ENCODE data around the gene MGAT5B.
"Not testable (repeated sequence)": the region's sequence is repeated elsewhere in the genome, so short reads cannot be mapped to it uniquely, and the experiment has no call there.

The MGAT5B gene, protein sequence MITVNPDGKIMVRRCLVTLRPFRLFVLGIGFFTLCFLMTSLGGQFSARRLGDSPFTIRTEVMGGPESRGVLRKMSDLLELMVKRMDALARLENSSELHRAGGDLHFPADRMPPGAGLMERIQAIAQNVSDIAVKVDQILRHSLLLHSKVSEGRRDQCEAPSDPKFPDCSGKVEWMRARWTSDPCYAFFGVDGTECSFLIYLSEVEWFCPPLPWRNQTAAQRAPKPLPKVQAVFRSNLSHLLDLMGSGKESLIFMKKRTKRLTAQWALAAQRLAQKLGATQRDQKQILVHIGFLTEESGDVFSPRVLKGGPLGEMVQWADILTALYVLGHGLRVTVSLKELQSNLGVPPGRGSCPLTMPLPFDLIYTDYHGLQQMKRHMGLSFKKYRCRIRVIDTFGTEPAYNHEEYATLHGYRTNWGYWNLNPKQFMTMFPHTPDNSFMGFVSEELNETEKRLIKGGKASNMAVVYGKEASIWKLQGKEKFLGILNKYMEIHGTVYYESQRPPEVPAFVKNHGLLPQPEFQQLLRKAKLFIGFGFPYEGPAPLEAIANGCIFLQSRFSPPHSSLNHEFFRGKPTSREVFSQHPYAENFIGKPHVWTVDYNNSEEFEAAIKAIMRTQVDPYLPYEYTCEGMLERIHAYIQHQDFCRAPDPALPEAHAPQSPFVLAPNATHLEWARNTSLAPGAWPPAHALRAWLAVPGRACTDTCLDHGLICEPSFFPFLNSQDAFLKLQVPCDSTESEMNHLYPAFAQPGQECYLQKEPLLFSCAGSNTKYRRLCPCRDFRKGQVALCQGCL

DNA sequence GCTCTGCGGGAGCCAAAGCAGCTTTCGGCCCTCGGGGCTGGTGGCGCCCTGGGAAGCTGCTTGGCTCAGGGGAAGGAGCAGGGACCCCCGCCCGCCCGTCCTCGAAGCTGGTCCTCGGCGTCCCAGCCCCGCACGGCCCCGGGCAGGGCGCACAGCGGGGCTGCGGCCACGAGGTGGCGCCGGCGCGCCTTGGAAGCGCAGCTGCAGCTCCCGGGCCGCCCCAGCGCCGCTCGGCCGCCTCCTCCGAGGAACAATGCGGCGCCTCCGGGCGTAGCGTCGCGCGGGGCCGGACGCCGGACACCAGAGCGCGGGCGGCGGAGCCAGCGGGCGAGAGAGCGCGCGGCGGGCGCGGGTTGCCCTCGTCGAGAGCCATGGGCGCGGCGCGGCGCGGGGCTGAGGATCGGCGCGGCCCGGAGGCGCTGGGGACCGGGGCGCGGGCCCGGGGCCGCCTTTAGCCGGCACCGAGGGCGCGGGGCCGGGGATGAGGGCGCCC is at the start of gene MGAT5B:
MGAT5B (plus strand) TSS at position 229 of the 493 bp plus-strand sequence. CDS start 626 bp downstream, outside the sequence.
- DNase-seq = peak; percentile 85

DNA sequence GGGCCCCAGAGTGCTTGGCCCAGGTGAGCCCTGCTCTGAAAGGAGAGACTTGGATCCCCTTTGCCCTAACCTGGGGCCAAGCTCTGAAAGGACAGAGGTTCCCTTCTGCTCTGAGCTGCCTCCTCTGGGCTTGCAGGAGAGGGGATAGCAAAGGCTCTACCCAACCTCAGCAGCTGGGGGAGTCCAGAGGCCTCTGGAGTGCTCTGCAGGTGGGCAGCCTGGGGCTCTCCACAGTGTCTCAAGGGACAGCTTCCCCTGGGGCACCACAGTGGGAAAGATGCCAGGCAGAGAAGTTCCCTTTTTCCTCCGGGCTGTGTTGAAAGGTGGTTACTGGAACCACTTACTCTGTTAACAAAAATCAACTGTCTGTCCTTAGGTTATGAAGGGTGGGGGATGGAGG is 48.2 kb upstream of the MGAT5B start:
- no peak for DNase-seq

DNA sequence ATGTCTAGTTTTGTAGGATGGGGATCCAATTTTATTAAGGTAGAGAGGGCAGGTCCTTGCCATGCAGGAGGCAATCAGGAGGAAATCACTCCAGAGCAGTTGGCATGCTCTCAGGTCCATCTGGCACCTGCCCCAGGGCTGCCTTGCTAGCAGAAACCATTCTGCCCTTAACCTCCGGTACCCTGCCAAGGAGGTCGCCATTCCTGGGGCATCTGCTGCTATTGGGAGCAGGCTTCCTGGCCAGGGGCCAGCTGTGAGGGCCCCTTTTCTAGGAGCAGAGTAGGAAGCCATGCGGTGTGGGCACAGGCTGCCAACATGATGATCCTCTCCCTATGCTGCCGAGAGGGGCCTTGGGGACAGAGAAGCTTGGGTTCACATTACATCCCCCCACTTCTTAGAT is 47.6 kb upstream of the MGAT5B start:
- DNase-seq = no peak

DNA sequence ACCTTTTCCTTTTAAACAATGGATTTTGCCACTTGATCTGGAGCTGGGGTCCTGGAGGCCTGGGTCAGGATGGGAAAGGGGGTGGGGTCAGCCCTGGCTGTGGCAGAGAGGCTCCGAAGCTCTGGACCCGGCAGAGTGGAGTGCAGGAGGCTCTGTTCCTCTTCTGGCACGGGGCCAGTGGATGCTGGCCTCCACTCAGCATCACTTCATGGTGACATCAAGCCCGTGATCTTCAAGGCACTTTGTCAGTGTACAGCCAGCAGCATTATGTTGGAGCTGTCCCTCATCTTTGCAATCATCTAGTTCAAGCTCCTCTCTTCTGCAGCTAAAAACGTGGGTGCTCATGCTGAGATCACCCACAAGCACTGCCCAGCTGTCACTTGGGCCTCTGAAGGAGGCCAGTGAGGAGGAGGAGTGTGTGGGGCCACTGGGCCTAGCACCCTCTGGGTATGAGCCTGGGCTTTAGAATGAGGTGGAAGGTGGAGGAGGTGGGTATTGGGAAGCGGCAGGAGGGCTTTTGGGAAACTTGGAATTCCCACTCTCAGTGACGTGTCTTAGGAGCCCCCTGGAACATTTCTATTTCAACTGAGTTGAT is 45.9 kb upstream of the MGAT5B start:
- no peak for DNase-seq

DNA sequence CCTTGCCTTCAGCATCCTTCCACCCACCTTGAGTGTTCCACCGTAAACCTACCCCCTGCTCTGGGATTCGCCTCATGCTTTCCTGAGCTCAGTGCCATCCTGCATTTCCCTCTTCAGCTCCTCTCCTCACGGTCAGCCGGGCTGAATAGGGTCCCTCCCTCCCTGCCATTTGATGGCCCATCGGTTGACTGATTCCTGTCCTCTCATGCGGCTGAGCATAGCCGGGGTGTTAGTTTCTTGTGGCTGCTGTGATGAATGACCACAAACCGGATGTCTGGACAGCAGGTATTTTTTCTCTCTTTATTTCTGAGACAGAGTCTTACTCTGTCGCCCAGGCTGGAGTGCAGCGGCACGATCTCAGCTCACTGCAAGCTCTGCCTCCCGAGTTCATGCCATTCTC is 44.1 kb upstream of the MGAT5B start:
- DNase-seq = no peak

DNA sequence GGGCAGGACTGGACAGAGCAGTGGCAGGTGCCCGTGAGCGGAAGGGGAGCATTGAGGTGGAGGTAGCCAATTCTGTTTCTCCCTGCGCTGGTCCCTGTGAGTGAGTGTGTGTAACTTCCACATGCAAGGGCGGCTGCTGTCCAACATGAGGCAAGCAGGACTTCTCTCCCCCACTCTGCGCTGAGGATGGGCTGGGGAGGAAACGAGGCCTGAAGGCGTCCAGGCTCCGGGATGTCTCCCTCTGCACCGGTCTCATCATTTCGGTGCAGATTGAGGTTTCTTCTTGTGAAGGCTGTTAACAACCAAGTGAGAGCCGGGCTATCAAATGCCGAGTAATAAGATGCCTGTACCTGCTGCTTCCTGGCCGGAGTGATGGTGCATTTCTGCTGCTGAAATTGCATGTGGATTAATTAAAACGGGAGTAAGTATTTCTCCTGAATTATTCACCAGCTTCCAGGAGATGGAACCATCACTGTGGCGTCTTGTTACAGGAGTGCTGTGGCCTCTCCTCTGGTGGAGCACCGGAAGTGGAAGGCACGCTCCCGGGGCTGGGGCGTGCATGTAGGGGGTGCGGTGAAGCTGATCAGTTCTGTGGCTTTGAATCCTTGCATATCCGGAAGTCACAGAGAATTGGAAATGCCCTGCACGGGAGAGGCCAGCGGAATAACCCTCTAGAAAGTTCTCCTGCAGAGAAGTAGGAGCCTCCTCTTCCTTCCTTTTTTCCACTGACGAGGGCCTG is 41.7 kb upstream of the MGAT5B start:
- DNase-seq = no peak

DNA sequence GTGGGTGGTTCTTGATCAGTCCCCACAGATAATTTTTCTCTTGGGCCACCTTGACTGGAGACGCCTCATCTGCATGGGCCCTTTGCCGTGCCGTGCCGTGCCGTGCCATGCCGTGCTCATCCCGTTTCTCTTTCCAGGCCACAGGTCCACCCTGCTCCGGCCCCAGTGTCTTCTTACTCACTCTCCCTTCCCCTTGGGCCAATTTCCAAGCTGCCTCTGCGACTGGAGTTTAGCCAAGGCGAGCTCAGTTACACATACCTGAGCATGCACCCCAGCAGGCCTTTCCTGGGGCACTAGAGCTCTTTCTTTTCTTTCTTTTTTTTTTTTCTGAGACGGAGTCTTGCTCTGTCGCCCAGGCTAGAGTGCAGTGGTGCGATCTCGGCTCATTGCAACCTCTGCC is 40.5 kb upstream of the MGAT5B start:
- DNase-seq = no peak

DNA sequence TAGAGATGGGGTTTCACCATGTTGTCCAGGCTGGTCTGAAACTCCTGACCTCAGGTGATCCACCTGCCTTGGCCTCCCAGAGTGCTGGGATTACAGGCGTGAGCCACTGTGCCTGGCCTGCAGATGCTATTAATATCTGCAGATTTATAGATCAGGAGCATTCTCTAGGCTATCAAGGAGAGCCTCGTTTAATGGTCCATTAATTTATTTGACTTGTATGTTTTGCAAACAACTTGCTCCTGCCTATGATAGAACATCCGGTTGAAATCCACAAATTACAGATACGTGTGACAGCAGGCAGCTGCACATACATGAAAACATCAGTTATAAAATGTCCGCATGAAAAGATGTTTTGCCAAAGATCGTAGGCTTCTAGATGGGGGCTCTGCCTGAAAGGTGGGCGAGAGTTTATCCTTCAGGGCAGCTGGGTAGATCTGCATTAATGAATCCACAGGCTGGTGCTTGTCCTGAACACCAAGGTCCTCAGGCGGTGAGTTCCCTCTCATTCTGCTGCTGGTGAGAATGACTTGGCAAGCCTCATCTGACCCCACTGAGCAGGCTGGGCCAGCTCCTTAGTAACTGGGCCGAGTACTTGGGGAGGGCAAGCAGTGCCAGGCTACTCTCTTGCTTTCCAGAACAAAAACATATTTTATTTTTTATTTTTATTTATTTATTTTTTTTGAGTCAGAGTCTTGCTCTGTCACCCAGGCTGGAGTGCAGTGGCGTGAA is 37.1 kb upstream of the MGAT5B start:
- DNase-seq = no peak

DNA sequence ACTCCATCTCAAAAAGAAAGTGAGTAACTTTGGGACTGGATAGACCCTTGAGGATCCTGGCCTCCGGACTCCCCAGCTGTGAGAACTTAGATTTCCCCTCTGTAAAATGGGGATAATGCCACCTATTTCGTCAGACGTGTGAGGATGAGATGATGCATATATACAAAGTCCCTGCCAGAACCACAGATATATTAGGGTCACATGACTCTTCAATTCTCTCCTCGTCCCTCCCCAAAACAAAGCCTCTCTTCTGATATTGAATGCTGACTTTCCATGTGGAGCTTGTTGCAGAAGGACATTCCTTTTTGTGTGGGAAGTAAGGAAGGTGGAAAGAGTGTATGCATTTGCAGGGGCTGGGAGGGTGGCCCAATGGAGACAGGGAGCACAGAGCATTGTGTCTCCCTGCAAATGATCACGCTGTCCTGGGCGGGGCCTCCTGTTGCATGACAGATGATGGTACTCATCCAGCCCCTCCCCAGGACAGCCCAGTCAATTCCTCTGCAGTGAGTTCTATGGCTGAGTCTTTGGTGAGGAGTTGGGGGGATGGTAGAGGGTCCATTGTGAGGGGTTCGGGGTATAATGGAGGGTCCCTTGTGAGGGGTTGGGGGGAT is 35.1 kb upstream of the MGAT5B start:
- no peak for DNase-seq

DNA sequence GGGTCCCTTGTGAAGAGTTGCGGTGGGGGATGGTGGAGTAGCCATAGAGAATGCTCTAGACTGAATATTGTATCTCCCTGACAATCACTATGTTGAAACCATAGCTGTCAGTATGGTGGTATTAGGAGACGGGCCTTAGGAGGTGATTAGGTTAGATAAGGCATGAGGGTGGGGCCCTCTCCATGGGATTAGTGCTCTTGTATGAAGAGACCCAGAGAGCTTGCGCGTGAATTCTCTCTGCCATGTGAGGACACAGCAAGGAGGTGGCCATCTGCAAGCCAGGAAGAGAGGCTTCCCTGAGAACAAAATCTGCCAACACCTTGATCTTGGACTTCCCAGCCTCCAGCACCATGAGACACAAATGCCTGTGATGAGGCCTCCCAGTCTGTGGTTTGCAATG is 34.5 kb upstream of the MGAT5B start:
- DNase-seq = no peak

DNA sequence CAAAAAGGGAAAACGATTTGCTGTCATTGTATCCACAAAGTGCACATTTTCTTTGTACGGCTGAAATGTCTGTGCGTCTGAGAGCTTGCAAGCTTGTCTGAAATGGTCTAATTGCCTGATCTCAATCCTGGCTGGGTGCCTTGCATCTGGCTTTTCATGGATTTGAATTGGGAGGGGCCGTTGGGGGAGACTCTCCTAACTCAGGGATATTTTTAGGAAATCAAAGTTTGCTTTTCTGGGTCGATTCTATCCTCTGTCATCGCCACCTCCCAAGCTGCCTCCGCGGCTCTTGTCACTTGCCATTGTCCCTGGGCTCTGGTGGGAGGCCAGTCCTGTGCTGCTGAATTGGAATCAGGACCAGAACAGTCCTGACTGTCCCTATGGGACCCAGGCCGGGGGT is 33.3 kb upstream of the MGAT5B start:
- DNase-seq = no peak

DNA sequence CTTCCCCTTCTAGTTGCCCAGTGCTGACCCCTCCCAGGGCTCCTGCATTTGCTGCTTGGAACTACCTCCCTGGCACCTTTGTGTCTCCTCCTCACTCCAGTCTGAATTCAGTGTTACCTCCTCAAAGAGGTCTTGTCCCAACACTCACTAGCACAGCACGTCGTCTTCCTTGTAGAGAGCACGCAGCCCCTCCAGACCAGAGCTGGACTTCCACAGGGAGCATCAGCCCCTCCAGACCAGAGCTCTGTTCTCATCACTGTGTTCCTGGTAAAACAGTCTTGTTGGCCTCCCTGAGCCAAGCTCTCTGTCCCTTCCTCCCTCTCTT is 27.8 kb upstream of the MGAT5B start:
- no peak for DNase-seq

DNA sequence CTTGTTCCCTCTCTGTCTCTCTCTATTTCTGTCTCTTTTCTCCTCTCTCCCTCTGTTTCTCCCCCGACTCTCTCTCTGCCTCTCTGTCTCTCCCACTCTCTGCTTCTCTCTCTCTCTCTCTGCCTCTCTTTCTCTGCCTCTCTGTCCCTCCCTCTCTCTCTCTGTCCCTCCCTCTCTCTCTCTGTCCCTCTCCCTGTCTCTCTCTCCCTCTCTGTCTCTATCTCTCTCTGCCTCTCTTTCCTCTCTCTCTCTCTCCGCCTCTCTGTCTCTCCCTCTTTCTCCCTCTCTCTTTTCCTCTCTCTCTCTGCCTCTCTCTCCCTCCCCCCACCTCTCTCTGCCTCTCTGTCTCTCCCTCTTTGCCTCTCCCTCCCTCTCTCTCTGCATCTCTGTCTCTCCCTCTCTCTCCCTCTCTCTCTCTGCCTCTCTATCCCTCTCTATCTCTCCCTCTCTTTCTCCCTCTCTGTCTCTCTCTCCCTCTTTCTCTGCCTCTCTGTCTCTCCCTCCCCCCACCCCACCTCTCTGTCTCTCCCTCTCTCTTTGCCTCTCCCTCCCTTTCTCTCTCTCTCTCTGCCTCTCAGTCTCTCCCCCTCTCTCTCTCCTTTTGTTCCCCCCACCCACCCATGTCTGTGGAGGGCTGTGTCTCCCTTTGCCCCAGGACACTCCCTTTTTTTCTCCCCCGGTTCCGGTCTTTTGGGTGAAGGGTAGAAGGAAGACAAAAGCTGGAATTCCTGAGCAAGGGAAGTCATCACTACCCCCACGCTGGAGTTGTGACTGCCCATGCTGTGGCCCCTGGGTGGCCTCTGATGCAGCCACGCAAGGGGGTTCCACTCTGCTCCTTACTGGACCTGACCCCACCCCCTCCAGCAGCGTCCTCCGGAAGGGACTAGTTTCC is 27.1 kb upstream of the MGAT5B start:
- DNase-seq = no peak

DNA sequence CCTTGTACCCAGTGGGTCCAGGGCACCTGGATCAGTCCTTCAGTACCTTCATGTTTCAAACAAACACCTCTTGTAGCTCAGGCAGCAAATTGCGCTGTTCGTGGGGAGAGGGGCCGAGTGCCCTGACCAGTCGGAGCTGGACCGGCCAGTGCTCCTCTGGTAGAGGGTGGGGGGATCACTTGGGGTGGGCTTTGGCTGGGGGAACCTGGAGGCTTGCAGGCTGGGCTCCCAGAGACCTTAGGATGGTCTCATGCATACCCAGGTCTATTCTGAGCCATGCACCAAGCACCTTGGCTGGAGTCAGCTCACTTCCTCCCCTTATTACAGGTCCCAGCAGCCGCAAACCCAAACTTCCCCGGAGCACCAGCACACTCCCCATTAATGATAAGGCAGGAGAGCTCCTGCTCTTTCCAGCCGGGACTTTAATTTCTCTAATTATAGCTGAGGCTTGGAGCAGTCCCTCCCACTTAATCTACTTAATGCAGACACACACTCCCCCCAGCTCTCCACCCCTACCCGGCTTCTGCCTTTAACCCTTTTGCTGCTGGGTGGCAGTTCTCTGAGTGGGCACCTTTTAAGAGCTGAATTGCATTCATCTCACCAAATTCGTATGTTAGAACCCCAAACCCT is 26.3 kb upstream of the MGAT5B start:
- DNase-seq = no peak

DNA sequence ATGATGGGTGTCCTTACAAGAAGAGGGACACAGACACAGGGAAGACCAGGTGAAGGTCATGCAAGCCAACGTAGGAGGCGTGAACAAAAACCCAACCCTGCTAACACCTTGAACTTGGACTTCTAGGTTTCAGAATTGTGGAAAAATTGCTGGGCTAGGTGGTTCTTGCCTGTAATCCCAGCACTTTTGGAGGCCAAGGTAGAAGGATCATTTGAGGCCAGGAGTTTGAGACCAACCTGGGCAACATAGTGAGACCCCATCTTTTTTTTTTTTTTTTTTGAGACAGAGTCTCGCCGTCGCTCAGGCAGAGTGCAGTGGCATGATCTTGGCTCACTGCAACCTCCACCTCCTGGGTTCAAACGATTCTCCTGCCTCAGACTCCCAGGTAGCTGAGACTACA is 25.1 kb upstream of the MGAT5B start:
- DNase-seq = not testable (repeated sequence)

DNA sequence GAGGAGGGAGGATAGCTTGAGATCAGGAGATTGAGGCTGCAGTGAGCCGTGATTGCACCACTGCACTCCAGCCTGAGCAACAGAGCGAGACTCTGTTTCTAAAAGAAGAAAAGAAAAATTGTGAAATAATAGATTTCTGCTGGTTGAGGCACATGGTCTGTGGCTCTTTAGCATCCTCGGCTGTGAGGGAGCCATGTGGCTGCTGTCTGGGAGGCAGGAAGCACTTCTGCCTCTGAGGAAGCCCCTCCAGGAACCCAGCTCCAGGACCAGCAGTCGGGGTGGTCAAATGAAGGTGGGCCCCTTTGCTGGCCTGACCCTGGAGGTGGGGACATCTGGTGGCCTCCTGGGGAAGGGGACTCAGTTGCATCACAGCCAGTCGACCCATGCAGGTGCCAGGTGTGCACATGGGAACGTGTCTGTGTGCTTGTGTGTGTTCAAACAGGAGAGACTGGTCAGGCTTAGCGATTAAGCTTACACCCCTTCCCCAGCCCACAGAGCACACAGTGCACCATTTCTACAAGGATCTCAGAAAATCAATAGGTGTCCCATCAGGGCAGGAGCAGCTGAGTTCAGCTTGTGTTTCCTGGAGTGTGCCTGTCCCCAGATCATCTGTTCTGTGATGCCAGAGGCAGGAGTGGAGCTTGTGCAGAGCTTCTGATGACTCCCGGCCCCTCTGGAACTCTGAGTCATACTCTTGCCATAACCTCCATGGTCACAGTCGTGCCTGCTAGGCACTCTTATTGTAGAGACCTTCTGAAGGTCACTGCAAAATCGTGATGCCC is 24.3 kb upstream of the MGAT5B start:
- no peak for DNase-seq

DNA sequence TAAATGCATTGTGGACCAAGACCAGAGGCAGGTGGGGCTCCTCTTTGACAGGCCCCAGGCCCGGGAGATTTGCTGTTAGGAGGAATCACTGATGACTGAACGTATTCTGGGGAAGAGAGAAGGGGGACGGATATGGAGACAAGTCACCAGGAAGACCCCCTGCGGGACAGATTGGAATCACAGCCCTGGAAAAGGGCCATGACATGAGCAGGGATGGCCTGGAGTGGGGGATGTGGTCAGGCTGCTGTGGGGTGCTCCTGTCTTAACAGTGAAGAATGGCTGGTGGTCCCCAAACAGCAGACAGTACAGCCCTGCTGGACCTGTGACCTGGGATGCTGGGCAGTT is 23.7 kb upstream of the MGAT5B start:
- DNase-seq = no peak

DNA sequence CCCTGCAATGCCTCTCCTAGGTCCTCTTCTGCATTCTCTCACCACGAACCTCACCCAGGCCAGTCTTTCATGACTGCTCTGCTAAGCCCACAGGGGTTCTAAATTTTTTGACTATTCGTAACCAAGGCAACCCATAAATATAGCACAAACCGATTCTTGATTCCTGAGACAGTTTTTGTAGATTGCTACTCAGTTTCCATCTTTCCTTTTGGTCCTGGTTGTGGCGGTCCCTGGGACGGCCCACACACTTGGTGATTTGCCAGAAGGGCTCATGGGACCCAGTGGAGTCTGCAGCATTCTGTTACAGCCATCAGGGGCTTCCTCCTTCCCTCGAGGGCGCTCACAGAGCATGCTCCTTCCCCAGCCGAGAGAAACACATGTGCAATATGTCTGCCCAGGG is 23.4 kb upstream of the MGAT5B start:
- no peak for DNase-seq

DNA sequence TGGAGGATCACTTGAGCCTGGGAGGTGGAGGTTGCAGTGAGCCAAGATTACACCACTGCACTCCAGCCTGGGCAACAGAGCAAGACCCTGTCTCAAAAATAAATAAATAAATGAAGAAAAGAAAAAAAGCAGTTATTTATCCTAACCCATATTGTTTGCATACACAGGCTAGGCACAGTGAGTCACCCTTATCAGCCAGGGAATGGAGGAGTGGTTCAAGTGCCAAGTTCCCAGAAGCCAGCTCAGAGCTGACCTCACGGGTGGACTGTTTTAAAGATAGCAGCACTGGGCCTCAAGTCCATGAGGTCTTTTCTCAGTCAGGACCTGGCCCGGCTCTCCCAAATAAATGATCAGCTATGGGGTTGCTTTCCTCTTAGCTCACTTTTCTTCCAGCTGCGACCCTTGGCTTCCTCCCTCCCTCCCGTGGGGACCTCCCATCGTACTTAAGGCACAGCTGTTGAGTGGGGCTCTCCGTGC is 22.6 kb upstream of the MGAT5B start:
- DNase-seq = no peak

DNA sequence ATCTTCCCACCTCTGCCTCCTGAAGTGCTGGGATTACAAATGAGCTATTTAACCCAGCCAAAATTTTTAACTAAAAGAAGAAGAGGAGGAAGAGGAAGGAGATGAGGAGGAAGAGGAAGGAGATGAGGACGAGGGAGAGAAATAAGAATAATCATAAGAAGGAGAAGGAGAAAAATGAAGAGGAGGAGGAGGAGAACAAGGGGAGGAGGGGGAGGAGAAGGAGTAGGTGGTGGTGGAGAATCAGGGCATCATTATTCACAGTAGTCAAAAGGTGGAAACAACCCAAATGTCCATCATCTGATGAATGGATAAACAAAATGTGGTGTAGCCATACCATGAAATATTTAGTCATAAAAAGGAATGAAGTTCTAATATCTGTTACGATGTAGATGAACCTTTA is 21.2 kb upstream of the MGAT5B start:
- DNase-seq = no peak

Measured in stimulated activated CD8-positive, alpha-beta memory T cell treated with anti-CD3 and anti-CD28 coated beads, Interleukin-4, amount 100 ng/mL, for 48 hours (primary cell).